H1 (cell line): ENCODE measurements around the gene FOXO1. TPM values are rescaled to one million over a fixed set of nuclear protein-coding genes. Genes with fewer than 3 reads are reported as not detected.

Experiments used
- CTCF ChIA-PET: fragments of 300-600 bp; sonication (Branson Sonifier 250); formaldehyde crosslinking; loops from one replicate; lab custom pipeline; 2021; ENCODE audit not compliant: partially characterized antibody; lab: Charles Lee
- POLR2A ChIA-PET: fragments of 300-600 bp; sonication (Branson Sonifier 250); formaldehyde crosslinking; loops from one replicate; lab custom pipeline; 2021; ENCODE audit warnings: inconsistent platforms; ENCODE audit not compliant: partially characterized antibody; lab: Charles Lee
- DNase-seq, 2 experiments: peaks; one replicate each; pipeline versions ENCODE4 v3.0.0 to v3.0.0-alpha.2; 2010 to 2022; ENCODE audit warnings: low spot score in 2 of 2, low read depth in 1 of 2, mixed read lengths in 1 of 2
- FAIRE-seq: peaks from 2 replicates; lab custom pipeline; 2011; peaks lifted over from hg19 to GRCh38; lab: Jason Lieb, UNC
- H2AFZ ChIP-seq: 2 replicates; pipeline ENCODE4 v1.8.1; 2012; ENCODE audit warnings: low read length, inconsistent platforms
- H2AK5ac ChIP-seq: 2 replicates; pipeline ENCODE4 v1.6.1; 2013; ENCODE audit warnings: low read depth, low read length
- H2BK120ac ChIP-seq: replicated peaks from 2 replicates; pipeline ENCODE3; 2013; ENCODE audit warnings: low read depth, low read length, inconsistent platforms
- H2BK12ac ChIP-seq: 2 replicates; pipeline ENCODE4 v1.6.1; 2013; ENCODE audit warnings: low read depth, low read length
- H2BK15ac ChIP-seq: 2 replicates; pipeline ENCODE4 v1.6.1; 2013; ENCODE audit warnings: low read length
- H2BK20ac ChIP-seq: 2 replicates; pipeline ENCODE4 v1.6.1; 2013; ENCODE audit warnings: low read length
- H2BK5ac ChIP-seq: 2 replicates; pipeline ENCODE4 v1.6.1; 2013; ENCODE audit warnings: low read depth, low read length
- H3K14ac ChIP-seq: 2 replicates; pipeline ENCODE4 v1.6.1; 2013; ENCODE audit warnings: inconsistent platforms; ENCODE audit not compliant: insufficient read length
- H3K18ac ChIP-seq: 2 replicates; pipeline ENCODE4 v1.6.1; 2013; ENCODE audit warnings: low read length; ENCODE audit errors: extremely low read depth
- H3K23ac ChIP-seq: 2 replicates; pipeline ENCODE4 v1.6.1; 2013; ENCODE audit warnings: inconsistent platforms; ENCODE audit not compliant: insufficient read length
- H3K23me2 ChIP-seq: 2 replicates; pipeline ENCODE4 v1.6.1; 2013; ENCODE audit warnings: low read depth, low read length
- H3K27ac ChIP-seq: 2 replicates; pipeline ENCODE4 v1.6.1; 2011; ENCODE audit warnings: low read depth, low read length, inconsistent platforms
- H3K27me3 ChIP-seq, 4 experiments: replicated peaks in 1 of 4; 1 replicate in 1 of 4; 2 replicates in 3 of 4; pipeline versions ENCODE4 v1.6.1 to v1.8.1; 2011 to 2013; ENCODE audit warnings: low read length in 3 of 4, mild to moderate bottlenecking in 3 of 4, inconsistent platforms in 2 of 4, mixed read lengths in 2 of 4, moderate library complexity in 1 of 4; ENCODE audit not compliant: control insufficient read depth in 3 of 4, insufficient read depth in 3 of 4; ENCODE audit errors: extremely low read depth in 1 of 4
- H3K36me3 ChIP-seq, 4 experiments: 2 replicates each; pipeline versions ENCODE4 v1.6.1 to v1.8.1; 2011 to 2013; ENCODE audit warnings: mild to moderate bottlenecking in 4 of 4, low read length in 3 of 4, moderate library complexity in 2 of 4, control low read depth in 1 of 4, inconsistent platforms in 1 of 4; ENCODE audit not compliant: insufficient read depth in 4 of 4, control insufficient read depth in 2 of 4
- H3K4ac ChIP-seq: replicated peaks from 2 replicates; pipeline ENCODE3; 2013; ENCODE audit warnings: low read length, low read depth, mixed read lengths, inconsistent platforms; ENCODE audit not compliant: insufficient read length
- H3K4me1 ChIP-seq, 4 experiments: replicated peaks in 1 of 4; 1 replicate in 1 of 4; 2 replicates in 3 of 4; pipeline versions ENCODE4 v1.6.1 to v1.8.1; 2011 to 2013; ENCODE audit warnings: low read length in 3 of 4, inconsistent platforms in 2 of 4, mixed read lengths in 1 of 4; ENCODE audit not compliant: insufficient read depth in 4 of 4, control insufficient read depth in 3 of 4
- H3K4me2 ChIP-seq, 2 experiments: 2 replicates each; pipeline versions ENCODE4 v1.6.1 to v1.8.1; 2011 to 2013; ENCODE audit warnings: low read depth in 2 of 2, low read length in 2 of 2, control low read depth in 1 of 2, inconsistent platforms in 1 of 2, mild to moderate bottlenecking in 1 of 2; ENCODE audit not compliant: insufficient read depth in 1 of 2
- H3K4me3 ChIP-seq, 4 experiments: fragments of 200-600, 300-600 bp in 1 of 4; sonication (generic), shearing (Covaris generic), sonication (Bioruptor Twin) in 1 of 4; 2 replicates each; pipeline versions ENCODE4 v1.5.1 to v1.8.1; 2011 to 2016; ENCODE audit warnings: low read length in 4 of 4, low read depth in 3 of 4, control low read depth in 2 of 4, inconsistent platforms in 2 of 4, mild to moderate bottlenecking in 2 of 4, mixed read lengths in 1 of 4, moderate library complexity in 1 of 4; ENCODE audit not compliant: insufficient read depth in 2 of 4; ENCODE audit errors: extremely low read depth in 1 of 4
- H3K56ac ChIP-seq: replicated peaks from 2 replicates; pipeline ENCODE3; 2013; ENCODE audit warnings: low read depth, mild to moderate bottlenecking, mixed read lengths, low read length, inconsistent platforms; ENCODE audit not compliant: insufficient read length
- H3K79me1 ChIP-seq: 2 replicates; pipeline ENCODE4 v1.6.1; 2013; ENCODE audit warnings: low read depth, low read length, control low read depth
- H3K79me2 ChIP-seq, 2 experiments: 2 replicates each; pipeline versions ENCODE4 v1.6.1 to v1.8.1; 2012 to 2013; ENCODE audit warnings: low read length in 2 of 2, mild to moderate bottlenecking in 2 of 2, inconsistent platforms in 1 of 2; ENCODE audit not compliant: insufficient read depth in 2 of 2, control insufficient read depth in 1 of 2
- H3K9ac ChIP-seq, 4 experiments: replicated peaks in 1 of 4; 1 replicate in 1 of 4; 2 replicates in 3 of 4; pipeline versions ENCODE4 v1.6.1 to v1.8.1; 2011 to 2013; ENCODE audit warnings: low read depth in 3 of 4, low read length in 3 of 4, control low read depth in 2 of 4, mild to moderate bottlenecking in 2 of 4, moderate library complexity in 2 of 4, inconsistent platforms in 1 of 4; ENCODE audit errors: extremely low read depth in 1 of 4
- H3K9me3 ChIP-seq, 2 experiments: 2 replicates each; pipeline versions ENCODE4 v1.6.1 to v1.8.1; 2012 to 2013; ENCODE audit warnings: mild to moderate bottlenecking in 2 of 2, moderate library complexity in 2 of 2, control low read depth in 1 of 2, inconsistent platforms in 1 of 2, low read depth in 1 of 2, low read length in 1 of 2, mixed read lengths in 1 of 2; ENCODE audit not compliant: insufficient read depth in 2 of 2
- H4K20me1 ChIP-seq, 2 experiments: replicated peaks in 1 of 2; 2 replicates each; pipeline versions ENCODE3 to v1.8.1; 2011 to 2013; ENCODE audit warnings: inconsistent platforms in 2 of 2, low read length in 2 of 2, mild to moderate bottlenecking in 1 of 2; ENCODE audit not compliant: insufficient read depth in 2 of 2, control insufficient read depth in 1 of 2
- H4K5ac ChIP-seq: 2 replicates; pipeline ENCODE4 v1.6.1; 2013; ENCODE audit warnings: low read length, low read depth, mixed read lengths, inconsistent platforms; ENCODE audit not compliant: insufficient read length
- H4K8ac ChIP-seq: 2 replicates; pipeline ENCODE4 v1.8.0; 2013; ENCODE audit warnings: mild to moderate bottlenecking, moderate library complexity, low read length, inconsistent platforms; ENCODE audit not compliant: insufficient read depth; ENCODE audit errors: extremely low read depth
- H4K91ac ChIP-seq: replicated peaks from 2 replicates; pipeline ENCODE3; 2013; ENCODE audit warnings: low read length, mixed read lengths, inconsistent platforms; ENCODE audit not compliant: insufficient read length
- ATF3 ChIP-seq: IDR thresholded peaks from 2 replicates; pipeline ENCODE4 v1.6.1; 2011; ENCODE audit warnings: low read depth, mild to moderate bottlenecking, low read length; ENCODE audit not compliant: insufficient read depth
- BACH1 ChIP-seq: IDR thresholded peaks from 2 replicates; pipeline ENCODE4 v1.6.1; 2012; ENCODE audit warnings: low read length, improper control_type of control experiment
- FOSL1 ChIP-seq: IDR thresholded peaks from 2 replicates; pipeline ENCODE4 v1.6.1; 2011; ENCODE audit warnings: mild to moderate bottlenecking, low read depth, low read length, moderate library complexity; ENCODE audit not compliant: insufficient read depth
- HDAC2 ChIP-seq, 2 experiments: fragments of 300-600 bp in 1 of 2; sonication (generic) in 1 of 2; IDR thresholded peaks; 2 replicates each; pipeline ENCODE4 v1.6.1; 2011 to 2012; ENCODE audit warnings: low read depth in 2 of 2, low read length in 2 of 2, mild to moderate bottlenecking in 2 of 2, moderate library complexity in 2 of 2, borderline replicate concordance in 1 of 2, inconsistent platforms in 1 of 2
- KDM1A ChIP-seq: fragments of 200-600, 300-600 bp; sonication (generic); IDR thresholded peaks from 2 replicates; pipeline ENCODE4 v1.7.1; 2016; ENCODE audit warnings: mild to moderate bottlenecking, low read length, borderline replicate concordance
- SIRT6 ChIP-seq: IDR thresholded peaks from one replicate; pipeline ENCODE4 v1.7.1; 2012; ENCODE audit warnings: low read length, inconsistent platforms
- TEAD4 ChIP-seq: IDR thresholded peaks from 2 replicates; pipeline ENCODE4 v1.6.1; 2012; ENCODE audit warnings: low read depth, low read length, inconsistent platforms, mixed read lengths
- WGBS, 2 experiments: shearing (Covaris generic) in 1 of 2; methylation state at CpG; one replicate each; pipeline versions ENCODE4 v1.1.6 to v1.1.7; 2013 to 2015; ENCODE audit warnings: low lambda C conversion rate in 2 of 2, mixed read lengths in 2 of 2, inconsistent platforms in 1 of 2, low coverage in 1 of 2, missing lambda C conversion rate in 1 of 2; ENCODE audit not compliant: insufficient replicate concordance in 2 of 2, insufficient coverage in 1 of 2, insufficient read length in 1 of 2; ENCODE audit errors: extremely low coverage in 1 of 2, missing lambda C conversion rate in 1 of 2; 5-methylcytosine and 5-hydroxymethylcytosine counted together
- polyA plus RNA-seq, 7 experiments: library from polyadenylated mRNA; depleted of rRNA in 3 of 7; stranded (reverse) in 5 of 7; unstranded in 2 of 7; fragments of >200 nt in 5 of 7; fragments of 200-250 nt in 2 of 7; gene quantifications; 1 replicate in 5 of 7; 2 replicates in 1 of 7; 4 replicates in 1 of 7; pipeline versions ENCODE4 v1.2.1 to v1.2.3, GENCODE V29; 2011 to 2013; ENCODE audit warnings: missing spikeins in 2 of 7, mixed read lengths in 2 of 7
- total RNA-seq: library from RNA; stranded (reverse); fragmentation: NEBNext Ultra II Directional; extraction: Animal tissue kit (Norgen Biotek cat#: 25700); gene quantifications from 2 replicates; pipeline ENCODE4 v1.2.1, GENCODE V29; 2021

FOXO1 gene
- total and polyA plus RNA-seq, 2 of the 8 experiments (the other 6 are each of a cell fraction or from before 2014, with no cell fraction given) = 35.3 to 56.9 TPM

DNA sequence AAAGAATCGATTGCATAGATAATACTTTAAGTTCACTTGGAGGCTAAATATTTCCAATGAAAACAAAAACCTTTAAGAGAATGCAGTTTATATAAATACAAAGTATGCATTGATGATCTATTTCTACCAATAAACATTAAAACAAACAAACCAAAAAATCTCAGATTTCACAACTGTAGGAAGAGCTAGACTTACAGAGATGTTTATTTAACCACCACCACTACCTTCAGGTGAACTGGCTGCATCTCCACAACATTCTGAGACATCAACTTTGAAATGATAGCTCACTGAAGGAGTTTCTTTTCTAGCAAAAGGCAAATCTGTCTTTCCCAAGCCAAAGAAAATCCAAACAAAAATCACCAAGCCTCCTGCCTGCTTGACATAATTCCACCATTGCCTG, 44.2 kb downstream of the FOXO1 start:
- no peak overlapping the region for H4K91ac ChIP-seq
- H3K9me3 ChIP-seq = no peaks in the 10 kb centered on the region
- H4K5ac ChIP-seq = no peak overlapping the region
- H3K36me3 ChIP-seq = no peaks in the 10 kb centered on the region
- POLR2A ChIA-PET = no interaction called here
- TF ChIP-seq ATF3 = no peak
- TF ChIP-seq SIRT6 = no peak
- TF ChIP-seq FOSL1 = no peak
- TF ChIP-seq KDM1A = no peak
- TF ChIP-seq BACH1 = no peak
- TF ChIP-seq HDAC2 (IDR thresholded peaks at IDR 0.05; ENCODE audit: borderline replicate concordance in 1 of 2, low read depth in 2 of 2, low read length in 2 of 2) = no peak
- no peak for TF ChIP-seq TEAD4
- TF ChIP-seq, all 59 proteins: peak for 0
- H4K8ac ChIP-seq = no peak overlapping the region
- no peak overlapping the region for H2AK5ac ChIP-seq
- H3K23me2 ChIP-seq = no peaks in the 10 kb centered on the region
- peaks cover 2 to 17% (median 10%) of the 10 kb centered on the region in 4 experiments; a peak in 4 of 7 replicates for H3K4me1 ChIP-seq
- H3K56ac ChIP-seq = no peak overlapping the region
- H2BK15ac ChIP-seq = no peak overlapping the region
- no peak overlapping the region for H3K9ac ChIP-seq
- DNase-seq = no peak
- no peak overlapping the region for H3K14ac ChIP-seq
- H4K20me1 ChIP-seq = peaks cover 16 to 46% of the 10 kb centered on the region in 2 experiments
- H2AFZ ChIP-seq = no peak overlapping the region
- H3K79me2 ChIP-seq = peaks cover 12 to 100% of the 10 kb centered on the region in 2 experiments; a peak in 3 of 4 replicates
- H3K79me1 ChIP-seq = peaks cover 2% of the 10 kb centered on the region; the same call in 1 of the 2 replicates
- H2BK20ac ChIP-seq = no peak overlapping the region
- H3K27ac ChIP-seq = no peak overlapping the region
- no peak overlapping the region for H3K4me3 ChIP-seq
- no peak overlapping the region for H2BK120ac ChIP-seq
- FAIRE-seq = peak; percentile 48
- no peak overlapping the region for H3K4me2 ChIP-seq
- no peak overlapping the region for H3K18ac ChIP-seq
- CTCF ChIA-PET = interaction anchor here (0.8 kb wide), 2 partner anchors 14 to 535 kb away, joined by 3 to 4 read pairs; no protein-coding TSS in a partner anchor
- no peak overlapping the region for H2BK12ac ChIP-seq
- WGBS, 2 experiments = 88% methylated on average over 1 of the region's 1 CpG; no CpG with 5 or more reads in 1 of the 2 experiments
- no peak overlapping the region for H3K4ac ChIP-seq
- H3K23ac ChIP-seq = no peak overlapping the region
- no peaks in the 10 kb centered on the region for H3K27me3 ChIP-seq
- no peak overlapping the region for H2BK5ac ChIP-seq
